ENCODE results near the gene CTAGE15.
"Not testable (repeated sequence)": the region's sequence is repeated elsewhere in the genome, so short reads cannot be mapped to it uniquely, and the experiment has no call there.

DNA sequence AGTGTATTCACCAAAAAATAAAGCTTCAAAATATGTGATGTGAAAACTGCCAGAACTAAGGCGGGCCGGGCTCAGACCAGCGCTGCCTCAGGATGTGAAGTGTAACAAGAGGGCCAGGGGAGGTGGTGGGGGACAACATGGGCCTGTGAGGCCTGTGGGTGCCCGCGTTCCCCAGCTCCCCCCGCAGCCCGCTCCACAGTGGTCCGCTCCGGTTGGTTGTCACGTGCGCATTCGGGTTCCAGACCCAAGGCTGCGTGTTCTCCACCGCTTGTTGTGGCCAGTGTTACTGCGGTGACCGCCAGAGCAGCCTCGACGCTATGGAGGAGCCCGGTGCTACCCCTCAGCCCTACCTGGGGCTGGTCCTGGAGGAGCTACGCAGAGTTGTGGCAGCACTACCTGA lies at the start of gene CTAGE15:
- TF ChIP-seq, protein P1, sequence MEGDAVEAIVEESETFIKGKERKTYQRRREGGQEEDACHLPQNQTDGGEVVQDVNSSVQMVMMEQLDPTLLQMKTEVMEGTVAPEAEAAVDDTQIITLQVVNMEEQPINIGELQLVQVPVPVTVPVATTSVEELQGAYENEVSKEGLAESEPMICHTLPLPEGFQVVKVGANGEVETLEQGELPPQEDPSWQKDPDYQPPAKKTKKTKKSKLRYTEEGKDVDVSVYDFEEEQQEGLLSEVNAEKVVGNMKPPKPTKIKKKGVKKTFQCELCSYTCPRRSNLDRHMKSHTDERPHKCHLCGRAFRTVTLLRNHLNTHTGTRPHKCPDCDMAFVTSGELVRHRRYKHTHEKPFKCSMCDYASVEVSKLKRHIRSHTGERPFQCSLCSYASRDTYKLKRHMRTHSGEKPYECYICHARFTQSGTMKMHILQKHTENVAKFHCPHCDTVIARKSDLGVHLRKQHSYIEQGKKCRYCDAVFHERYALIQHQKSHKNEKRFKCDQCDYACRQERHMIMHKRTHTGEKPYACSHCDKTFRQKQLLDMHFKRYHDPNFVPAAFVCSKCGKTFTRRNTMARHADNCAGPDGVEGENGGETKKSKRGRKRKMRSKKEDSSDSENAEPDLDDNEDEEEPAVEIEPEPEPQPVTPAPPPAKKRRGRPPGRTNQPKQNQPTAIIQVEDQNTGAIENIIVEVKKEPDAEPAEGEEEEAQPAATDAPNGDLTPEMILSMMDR (conservative IDR thresholded peaks at IDR 0.05; ENCODE audit: low read length): not testable (repeated sequence)
- not testable (repeated sequence) for TF ChIP-seq EZH2phosphoT487 (IDR thresholded peaks at IDR 0.05; ENCODE audit: borderline replicate concordance, low read depth, low read length)
